ENCODE measurements around the gene BRF1.

The BRF1 gene

GRCh38 chr14:105208738-105209075 is 92.1 kb downstream of the BRF1 start:
- H3K4ac ChIP-seq (ENCODE audit: low read depth in 1 of 2, low read length in 2 of 2): no peak overlapping the region
- no peaks in the 10 kb centered on the region for H3K9me3 ChIP-seq (ENCODE audit: control insufficient read depth, low read length)
- no peak overlapping the region for H2BK15ac ChIP-seq (ENCODE audit: low read depth, poor library complexity, severe bottlenecking)

GRCh38 chr14:105207996-105208737 is 92.6 kb downstream of the BRF1 start:
- Histone ChIP-seq H3K79me1 (replicated peaks; ENCODE audit: low read length, poor library complexity, severe bottlenecking) (no peaks in the 10 kb centered on the region), H3K4me1 (ENCODE audit: control insufficient read depth, insufficient read depth, low read depth, low read length) (peaks cover 26% of the 10 kb centered on the region), H3K4me2 (ENCODE audit: low read length, poor library complexity, severe bottlenecking) (no peak overlapping the region), H3K9ac (ENCODE audit: low read length) (no peak overlapping the region), H2AFZ (ENCODE audit: low read depth, low read length) (no peak overlapping the region), H2AK5ac (ENCODE audit: low read length, severe bottlenecking) (no peak overlapping the region), H4K91ac (ENCODE audit: low read length) (peak overlapping the region; percentile 34), H3K14ac (ENCODE audit: low read length in 2 of 2) (no peak overlapping the region), H2BK15ac (ENCODE audit: low read depth, poor library complexity, severe bottlenecking) (no peak overlapping the region), H2BK120ac (ENCODE audit: low read depth, low read length) (no peak overlapping the region), H2BK5ac (ENCODE audit: low read depth, low read length, poor library complexity, severe bottlenecking) (no peak overlapping the region), H3K36me3 (ENCODE audit: control insufficient read depth in 1 of 2, insufficient read depth in 2 of 2, low read depth in 1 of 2, low read length in 2 of 2) (peaks cover 5 to 58% of the 10 kb centered on the region in 2 experiments), H3K23ac (ENCODE audit: low read length in 2 of 2) (no peak overlapping the region), H3K4me3 (ENCODE audit: insufficient read depth in 1 of 2, low read depth in 1 of 2, low read length in 2 of 2) (no peak overlapping the region), H3K27ac (ENCODE audit: low read length, poor library complexity, severe bottlenecking) (no peak overlapping the region), H4K8ac (ENCODE audit: low read length) (peak overlapping the region; percentile 39), H3K18ac (ENCODE audit: low read depth in 1 of 2, low read length in 2 of 2) (no peak overlapping the region), H3K9me3 (ENCODE audit: control insufficient read depth, low read length) (no peaks in the 10 kb centered on the region), H3K4ac (ENCODE audit: low read depth in 1 of 2, low read length in 2 of 2) (no peak overlapping the region), H3K27me3 (ENCODE audit: control insufficient read depth in 1 of 2, insufficient read depth in 1 of 2, low read length in 2 of 2) (peaks cover 0 to 8% of the 10 kb centered on the region in 2 experiments), H2BK12ac (ENCODE audit: low read length in 2 of 2) (no peak overlapping the region)
- no peak for DNase-seq
- WGBS: 88% methylated on average over 24 of the region's 25 CpGs

More at GRCh38 chr14:105208738-105209075, 92.1 kb downstream of the BRF1 start:
- H3K23ac ChIP-seq (ENCODE audit: low read length in 2 of 2): no peak overlapping the region
- no peak overlapping the region for H3K18ac ChIP-seq (ENCODE audit: low read depth in 1 of 2, low read length in 2 of 2)
- no peak overlapping the region for H3K27ac ChIP-seq (ENCODE audit: low read length, poor library complexity, severe bottlenecking)
- H4K8ac ChIP-seq (ENCODE audit: low read length): no peak overlapping the region
- 86% methylated on average over 12 of the region's 12 CpGs for WGBS
- H2AK5ac ChIP-seq (ENCODE audit: low read length, severe bottlenecking): no peak overlapping the region
- no peak overlapping the region for H2BK12ac ChIP-seq (ENCODE audit: low read length in 2 of 2)
- no peak overlapping the region for H2BK5ac ChIP-seq (ENCODE audit: low read depth, low read length, poor library complexity, severe bottlenecking)
- no peak overlapping the region for H4K91ac ChIP-seq (ENCODE audit: low read length)
- H3K4me1 ChIP-seq (ENCODE audit: control insufficient read depth, insufficient read depth, low read depth, low read length): peaks cover 28% of the 10 kb centered on the region
- no peak overlapping the region for H3K4me2 ChIP-seq (ENCODE audit: low read length, poor library complexity, severe bottlenecking)
- H3K36me3 ChIP-seq (ENCODE audit: control insufficient read depth in 1 of 2, insufficient read depth in 2 of 2, low read depth in 1 of 2, low read length in 2 of 2): peaks cover 5 to 62% of the 10 kb centered on the region in 2 experiments
- H3K4me3 ChIP-seq (ENCODE audit: insufficient read depth in 1 of 2, low read depth in 1 of 2, low read length in 2 of 2): no peak overlapping the region
- no peak overlapping the region for H2BK120ac ChIP-seq (ENCODE audit: low read depth, low read length)
- no peak overlapping the region for H3K9ac ChIP-seq (ENCODE audit: low read length)
- H3K79me1 ChIP-seq (replicated peaks; ENCODE audit: low read length, poor library complexity, severe bottlenecking): no peaks in the 10 kb centered on the region
- H3K14ac ChIP-seq (ENCODE audit: low read length in 2 of 2): no peak overlapping the region
- DNase-seq: no peak
- no peak overlapping the region for H2AFZ ChIP-seq (ENCODE audit: low read depth, low read length)
- H3K27me3 ChIP-seq (ENCODE audit: control insufficient read depth in 1 of 2, insufficient read depth in 1 of 2, low read length in 2 of 2): peaks cover 0 to 8% of the 10 kb centered on the region in 2 experiments

GRCh38 chr14:105207460-105207901 is 93.3 kb downstream of the BRF1 start:
- WGBS: 83% methylated on average over 13 of the region's 13 CpGs

GRCh38 chr14:105206873-105207272 is 93.9 kb downstream of the BRF1 start:
- Histone ChIP-seq H3K18ac (ENCODE audit: low read depth in 1 of 2, low read length in 2 of 2) (no peak overlapping the region), H2BK120ac (ENCODE audit: low read depth, low read length) (no peak overlapping the region), H3K14ac (ENCODE audit: low read length in 2 of 2) (no peak overlapping the region), H3K4me2 (ENCODE audit: low read length, poor library complexity, severe bottlenecking) (no peak overlapping the region), H2AK5ac (ENCODE audit: low read length, severe bottlenecking) (no peak overlapping the region), H4K91ac (ENCODE audit: low read length) (no peak overlapping the region), H2AFZ (ENCODE audit: low read depth, low read length) (no peak overlapping the region), H3K9ac (ENCODE audit: low read length) (no peak overlapping the region), H3K4ac (ENCODE audit: low read depth in 1 of 2, low read length in 2 of 2) (no peak overlapping the region), H3K79me1 (replicated peaks; ENCODE audit: low read length, poor library complexity, severe bottlenecking) (no peaks in the 10 kb centered on the region), H3K27me3 (ENCODE audit: control insufficient read depth in 1 of 2, insufficient read depth in 1 of 2, low read length in 2 of 2) (peaks cover 0 to 8% of the 10 kb centered on the region in 2 experiments), H3K36me3 (ENCODE audit: control insufficient read depth in 1 of 2, insufficient read depth in 2 of 2, low read depth in 1 of 2, low read length in 2 of 2) (peaks cover 5 to 45% of the 10 kb centered on the region in 2 experiments), H4K8ac (ENCODE audit: low read length) (no peak overlapping the region), H2BK5ac (ENCODE audit: low read depth, low read length, poor library complexity, severe bottlenecking) (no peak overlapping the region), H2BK15ac (ENCODE audit: low read depth, poor library complexity, severe bottlenecking) (no peak overlapping the region), H3K9me3 (ENCODE audit: control insufficient read depth, low read length) (no peaks in the 10 kb centered on the region), H3K4me3 (ENCODE audit: insufficient read depth in 1 of 2, low read depth in 1 of 2, low read length in 2 of 2) (no peak overlapping the region), H3K4me1 (ENCODE audit: control insufficient read depth, insufficient read depth, low read depth, low read length) (peaks cover 18% of the 10 kb centered on the region), H3K27ac (ENCODE audit: low read length, poor library complexity, severe bottlenecking) (no peak overlapping the region), H2BK12ac (ENCODE audit: low read length in 2 of 2) (no peak overlapping the region), H3K23ac (ENCODE audit: low read length in 2 of 2) (no peak overlapping the region)
- no peak for DNase-seq
- WGBS: 81% methylated on average over 5 of the region's 5 CpGs

More at GRCh38 chr14:105207460-105207901, 93.3 kb downstream of the BRF1 start:
- DNase-seq: no peak
- peaks cover 21% of the 10 kb centered on the region for H3K4me1 ChIP-seq (ENCODE audit: control insufficient read depth, insufficient read depth, low read depth, low read length)
- no peak overlapping the region for H3K4ac ChIP-seq (ENCODE audit: low read depth in 1 of 2, low read length in 2 of 2)
- no peak overlapping the region for H2BK5ac ChIP-seq (ENCODE audit: low read depth, low read length, poor library complexity, severe bottlenecking)
- no peak overlapping the region for H3K4me3 ChIP-seq (ENCODE audit: insufficient read depth in 1 of 2, low read depth in 1 of 2, low read length in 2 of 2)
- no peak overlapping the region for H4K8ac ChIP-seq (ENCODE audit: low read length)
- peak overlapping the region; percentile 18 for H4K91ac ChIP-seq (ENCODE audit: low read length)
- no peaks in the 10 kb centered on the region for H3K9me3 ChIP-seq (ENCODE audit: control insufficient read depth, low read length)
- H3K36me3 ChIP-seq (ENCODE audit: control insufficient read depth in 1 of 2, insufficient read depth in 2 of 2, low read depth in 1 of 2, low read length in 2 of 2): peaks cover 5 to 51% of the 10 kb centered on the region in 2 experiments
- H3K18ac ChIP-seq (ENCODE audit: low read depth in 1 of 2, low read length in 2 of 2): no peak overlapping the region
- H3K27ac ChIP-seq (ENCODE audit: low read length, poor library complexity, severe bottlenecking): no peak overlapping the region
- no peak overlapping the region for H2BK120ac ChIP-seq (ENCODE audit: low read depth, low read length)
- H2AFZ ChIP-seq (ENCODE audit: low read depth, low read length): no peak overlapping the region
- H2AK5ac ChIP-seq (ENCODE audit: low read length, severe bottlenecking): no peak overlapping the region
- no peak overlapping the region for H3K14ac ChIP-seq (ENCODE audit: low read length in 2 of 2)
- no peak overlapping the region for H3K23ac ChIP-seq (ENCODE audit: low read length in 2 of 2)
- H2BK12ac ChIP-seq (ENCODE audit: low read length in 2 of 2): no peak overlapping the region
- no peaks in the 10 kb centered on the region for H3K79me1 ChIP-seq (replicated peaks; ENCODE audit: low read length, poor library complexity, severe bottlenecking)
- H3K4me2 ChIP-seq (ENCODE audit: low read length, poor library complexity, severe bottlenecking): no peak overlapping the region
- H2BK15ac ChIP-seq (ENCODE audit: low read depth, poor library complexity, severe bottlenecking): no peak overlapping the region
- H3K27me3 ChIP-seq (ENCODE audit: control insufficient read depth in 1 of 2, insufficient read depth in 1 of 2, low read length in 2 of 2): peaks cover 0 to 8% of the 10 kb centered on the region in 2 experiments
- H3K9ac ChIP-seq (ENCODE audit: low read length): no peak overlapping the region

All from mesenchymal stem cell (in vitro differentiated cells and primary cell).